Neuronal stem cell (in vitro differentiated cells): ENCODE data around the gene INSYN1.

ENCODE experiments used
- DNase-seq: peaks from one replicate; pipeline ENCODE4 v3.0.0-alpha.2; 2013; ENCODE audit warnings: low spot score
- H2AFZ ChIP-seq: one replicate; pipeline ENCODE4 v1.6.1; 2013; ENCODE audit warnings: mild to moderate bottlenecking, low read length, inconsistent platforms
- H2AK5ac ChIP-seq: 2 replicates; pipeline ENCODE4 v1.6.1; 2013; ENCODE audit warnings: low read depth, mild to moderate bottlenecking, inconsistent platforms, low read length, moderate library complexity, mixed read lengths
- H2BK120ac ChIP-seq: 2 replicates; pipeline ENCODE4 v1.6.1; 2013; ENCODE audit warnings: low read depth, mild to moderate bottlenecking, inconsistent platforms, low read length, moderate library complexity, mixed read lengths
- H2BK12ac ChIP-seq: one replicate; pipeline ENCODE4 v1.6.1; 2013; ENCODE audit warnings: low read length, inconsistent platforms
- H2BK15ac ChIP-seq: 2 replicates; pipeline ENCODE4 v1.6.1; 2013; ENCODE audit warnings: mild to moderate bottlenecking, low read length, inconsistent platforms, mixed read lengths
- H2BK5ac ChIP-seq: one replicate; pipeline ENCODE4 v1.6.1; 2013; ENCODE audit warnings: inconsistent platforms, mild to moderate bottlenecking, low read length, moderate library complexity
- H3K14ac ChIP-seq: one replicate; pipeline ENCODE4 v1.6.1; 2013; ENCODE audit warnings: low read length, inconsistent platforms
- H3K18ac ChIP-seq: 2 replicates; pipeline ENCODE4 v1.6.1; 2013; ENCODE audit warnings: low read length, inconsistent platforms
- H3K23ac ChIP-seq: 2 replicates; pipeline ENCODE4 v1.6.1; 2013; ENCODE audit warnings: low read depth, mild to moderate bottlenecking, mixed read lengths, low read length, inconsistent platforms; ENCODE audit not compliant: poor library complexity
- H3K27ac ChIP-seq: replicated peaks from 3 replicates; pipeline ENCODE4 v1.5.1; 2013; ENCODE audit warnings: low read length, inconsistent platforms
- H3K27me3 ChIP-seq, 3 experiments: 2 replicates each; pipeline ENCODE4 v1.6.1; 2013; ENCODE audit warnings: low read length in 3 of 3, mild to moderate bottlenecking in 2 of 3, inconsistent platforms in 1 of 3, low read depth in 1 of 3, mixed read lengths in 1 of 3, moderate library complexity in 1 of 3; ENCODE audit not compliant: control insufficient read depth in 3 of 3, insufficient read depth in 3 of 3
- H3K36me3 ChIP-seq, 2 donors: replicated peaks in 1 of 2; 2 replicates each; pipeline ENCODE4 v1.6.1; 2013; ENCODE audit warnings: low read length in 2 of 2; ENCODE audit not compliant: control insufficient read depth in 2 of 2, insufficient read depth in 2 of 2
- H3K4ac ChIP-seq: 2 replicates; pipeline ENCODE4 v1.6.1; 2013; ENCODE audit warnings: inconsistent platforms, mild to moderate bottlenecking, low read length, moderate library complexity
- H3K4me1 ChIP-seq, 2 donors: 1 replicate in 1 of 2; 2 replicates in 1 of 2; pipeline ENCODE4 v1.6.1; 2013; ENCODE audit warnings: low read length in 2 of 2, low read depth in 1 of 2; ENCODE audit not compliant: control insufficient read depth in 2 of 2, insufficient read depth in 1 of 2
- H3K4me2 ChIP-seq: one replicate; pipeline ENCODE4 v1.6.1; 2013; ENCODE audit warnings: mild to moderate bottlenecking, low read length, inconsistent platforms; ENCODE audit not compliant: insufficient read depth, poor library complexity, severe bottlenecking
- H3K4me3 ChIP-seq, 2 donors: 2 replicates each; pipeline ENCODE4 v1.5.1; 2013; ENCODE audit warnings: low read length in 2 of 2, mild to moderate bottlenecking in 2 of 2, inconsistent platforms in 1 of 2, moderate library complexity in 1 of 2
- H3K79me1 ChIP-seq: one replicate; pipeline ENCODE4 v1.6.1; 2013; ENCODE audit warnings: low read depth, mild to moderate bottlenecking, inconsistent platforms, low read length, moderate library complexity
- H3K9ac ChIP-seq: one replicate; pipeline ENCODE4 v1.6.1; 2013; ENCODE audit warnings: mild to moderate bottlenecking, low read depth, low read length, inconsistent platforms; ENCODE audit not compliant: poor library complexity
- H3K9me3 ChIP-seq, 2 donors: replicated peaks in 1 of 2; 2 replicates each; pipeline versions ENCODE3 to v1.6.1; 2013; ENCODE audit warnings: low read length in 2 of 2, mild to moderate bottlenecking in 2 of 2, inconsistent platforms in 1 of 2, low read depth in 1 of 2, mixed read lengths in 1 of 2, moderate library complexity in 1 of 2; ENCODE audit not compliant: control insufficient read depth in 2 of 2, insufficient read depth in 1 of 2
- H4K8ac ChIP-seq: one replicate; pipeline ENCODE4 v1.6.1; 2013; ENCODE audit warnings: low read depth, mild to moderate bottlenecking, inconsistent platforms, low read length, moderate library complexity
- H4K91ac ChIP-seq: one replicate; pipeline ENCODE4 v1.6.1; 2013; ENCODE audit warnings: low read length, low read depth, mild to moderate bottlenecking, inconsistent platforms; ENCODE audit not compliant: poor library complexity
- WGBS, 2 donors: extraction: QIAGEN DNeasy Blood & Tissue Kit; methylation state at CpG; one replicate each; pipeline ENCODE4 v1.1.7; 2013; ENCODE audit warnings: missing lambda C conversion rate in 2 of 2, mixed read lengths in 1 of 2; ENCODE audit not compliant: insufficient read length in 2 of 2, insufficient replicate concordance in 1 of 2; ENCODE audit errors: extremely low coverage in 2 of 2; 5-methylcytosine and 5-hydroxymethylcytosine counted together

Gene INSYN1

DNA sequence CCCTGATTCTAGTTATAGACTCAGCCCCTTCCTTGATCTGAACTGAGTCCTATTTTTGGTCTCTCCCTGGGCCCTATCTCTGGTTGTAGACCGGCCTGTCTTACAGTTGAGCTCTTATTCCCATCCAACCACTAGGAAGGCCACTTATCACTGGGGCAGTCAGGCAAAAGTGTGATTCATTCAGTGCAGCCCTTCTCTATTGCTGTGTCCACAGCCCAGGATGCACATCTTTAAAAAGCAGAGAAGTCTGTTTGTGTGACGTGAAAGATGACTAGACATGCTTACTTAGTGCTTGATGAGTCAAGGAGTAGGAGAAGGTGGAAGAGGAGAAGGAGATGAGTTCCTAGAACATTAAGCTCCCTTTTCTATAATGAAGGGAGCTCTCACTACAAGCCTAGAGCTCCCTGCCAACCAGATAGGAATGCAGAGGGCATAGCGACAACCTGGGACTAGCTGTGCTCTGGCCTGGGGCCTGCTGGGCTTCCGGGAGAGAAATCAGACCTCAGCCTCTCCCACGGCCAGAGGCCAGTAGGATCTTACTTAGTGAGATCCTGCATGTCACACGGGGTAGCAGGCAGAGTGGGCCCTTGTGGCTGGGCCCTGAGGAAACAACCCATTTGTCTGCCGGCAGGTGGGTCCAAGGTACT lies 25.7 kb downstream of the INSYN1 start:
- H3K27ac ChIP-seq: no peak overlapping the region
- no peak overlapping the region for H3K4me3 ChIP-seq
- peaks cover 5 to 14% of the 10 kb centered on the region in 2 donors for H3K4me1 ChIP-seq
- H3K27me3 ChIP-seq: no peaks in the 10 kb centered on the region
- H3K23ac ChIP-seq: no peak overlapping the region
- H2BK12ac ChIP-seq: no peak overlapping the region
- no peak overlapping the region for H3K14ac ChIP-seq
- H3K9me3 ChIP-seq: peaks cover 0 to 5% of the 10 kb centered on the region in 2 donors
- H3K9ac ChIP-seq: no peak overlapping the region
- no peak for DNase-seq
- no peak overlapping the region for H3K4me2 ChIP-seq
- H2AK5ac ChIP-seq: no peak overlapping the region
- H2BK5ac ChIP-seq: no peak overlapping the region
- no peak overlapping the region for H2BK120ac ChIP-seq
- no peak overlapping the region for H4K91ac ChIP-seq
- H4K8ac ChIP-seq: no peak overlapping the region
- no peak overlapping the region for H3K4ac ChIP-seq
- no CpG with 5 or more reads among the region's 7 CpGs for WGBS, 2 donors
- peak overlapping the region; percentile 58 for H3K18ac ChIP-seq
- no peak overlapping the region for H2BK15ac ChIP-seq
- H3K79me1 ChIP-seq: no peaks in the 10 kb centered on the region
- H3K36me3 ChIP-seq: no peaks in the 10 kb centered on the region
- no peak overlapping the region for H2AFZ ChIP-seq

DNA sequence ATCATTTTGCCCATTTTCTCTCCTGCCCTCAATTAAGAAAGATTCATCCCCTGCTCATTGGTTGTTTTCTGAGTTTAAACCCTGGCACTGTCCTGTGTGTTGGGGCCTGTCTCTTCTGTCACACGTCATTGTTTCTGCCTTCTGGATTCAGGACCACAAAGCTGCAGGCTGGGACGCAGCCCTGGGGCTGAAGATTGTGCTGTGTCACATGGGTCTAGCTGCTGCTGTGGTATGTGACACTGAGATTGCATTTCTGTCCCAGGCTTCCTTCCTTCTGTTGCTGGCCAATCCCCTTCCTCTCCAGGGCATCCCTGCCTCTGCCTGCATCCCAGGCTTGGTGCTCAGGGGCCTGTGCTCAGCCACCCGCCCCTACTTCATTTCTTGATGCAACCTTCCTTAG lies 28.9 kb downstream of the INSYN1 start:
- Histone ChIP-seq H3K79me1 (no peaks in the 10 kb centered on the region), H2AFZ (peak overlapping the region; percentile 65), H3K4me3 (no peak overlapping the region), H3K36me3 (no peaks in the 10 kb centered on the region), H3K4me1 (peaks cover 5 to 14% of the 10 kb centered on the region in 2 donors), H2BK15ac (no peak overlapping the region), H3K9ac (no peak overlapping the region), H2BK5ac (no peak overlapping the region), H4K8ac (no peak overlapping the region), H3K9me3 (no peaks in the 10 kb centered on the region), H3K23ac (peak overlapping the region; percentile 18), H3K14ac (no peak overlapping the region), H3K27ac (no peak overlapping the region), H2BK120ac (no peak overlapping the region), H3K27me3 (no peaks in the 10 kb centered on the region), H3K4ac (no peak overlapping the region), H3K18ac (no peak overlapping the region), H2AK5ac (no peak overlapping the region), H2BK12ac (no peak overlapping the region), H3K4me2 (no peak overlapping the region), H4K91ac (no peak overlapping the region)
- DNase-seq: no peak
- no CpG with 5 or more reads among the region's 3 CpGs for WGBS, 2 donors

DNA sequence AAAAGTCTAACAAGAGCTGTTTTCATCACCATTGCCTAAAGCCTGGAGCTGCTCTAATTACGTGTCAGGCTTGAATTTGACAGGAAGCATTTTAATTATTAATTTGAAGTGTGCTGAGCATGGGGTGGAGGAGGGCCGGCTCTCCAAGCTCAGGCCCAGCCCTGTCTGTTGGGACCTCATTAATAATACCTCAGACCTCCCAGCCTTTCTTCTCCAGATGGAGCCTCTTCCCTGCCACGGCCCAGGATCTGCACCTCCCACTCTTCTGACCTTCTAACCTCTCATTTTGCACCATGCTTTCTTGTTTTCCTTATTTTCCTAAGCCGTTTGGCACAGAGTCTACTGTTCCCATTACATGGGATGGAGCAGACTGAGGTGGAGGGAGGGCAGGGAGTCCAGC lies 30.0 kb downstream of the INSYN1 start:
- no peak overlapping the region for H3K4ac ChIP-seq
- no peak overlapping the region for H2BK15ac ChIP-seq
- WGBS, 2 donors: no CpG with 5 or more reads among the region's 4 CpGs
- no peaks in the 10 kb centered on the region for H3K27me3 ChIP-seq
- no peak overlapping the region for H3K14ac ChIP-seq
- H3K27ac ChIP-seq: no peak overlapping the region
- H2AFZ ChIP-seq: no peak overlapping the region
- peaks cover 5 to 14% of the 10 kb centered on the region in 2 donors for H3K4me1 ChIP-seq
- H2BK5ac ChIP-seq: no peak overlapping the region
- no peak overlapping the region for H2AK5ac ChIP-seq
- H4K91ac ChIP-seq: no peak overlapping the region
- peak overlapping the region; percentile 9 for H3K9ac ChIP-seq
- no peaks in the 10 kb centered on the region for H3K36me3 ChIP-seq
- H4K8ac ChIP-seq: no peak overlapping the region
- H3K79me1 ChIP-seq: no peaks in the 10 kb centered on the region
- no peak overlapping the region for H2BK12ac ChIP-seq
- no peak overlapping the region for H3K4me2 ChIP-seq
- no peak overlapping the region for H2BK120ac ChIP-seq
- H3K4me3 ChIP-seq: no peak overlapping the region
- H3K9me3 ChIP-seq: no peaks in the 10 kb centered on the region
- no peak for DNase-seq
- H3K23ac ChIP-seq: no peak overlapping the region
- no peak overlapping the region for H3K18ac ChIP-seq

DNA sequence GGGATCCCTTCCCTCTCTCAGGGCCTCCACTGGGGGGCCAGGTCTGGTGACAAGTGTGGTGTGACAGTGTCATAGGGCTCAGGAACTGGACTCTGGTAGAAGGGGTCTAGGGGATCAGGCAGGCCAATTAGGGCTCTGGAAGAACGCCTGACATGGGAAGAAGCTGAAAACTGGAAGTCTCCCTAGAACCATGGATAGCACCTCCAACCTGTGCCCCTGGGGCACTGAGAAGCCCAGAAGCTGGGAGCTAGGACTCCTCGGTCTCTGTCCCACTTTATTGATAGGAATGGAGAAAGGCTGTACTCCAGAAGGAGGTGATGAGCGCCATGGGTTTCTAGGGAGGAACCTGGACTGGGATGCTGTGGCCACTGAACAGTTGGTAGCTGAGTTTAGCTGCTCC lies 30.7 kb downstream of the INSYN1 start:
- no peak overlapping the region for H3K4me3 ChIP-seq
- H4K8ac ChIP-seq: no peak overlapping the region
- H3K9me3 ChIP-seq: no peaks in the 10 kb centered on the region
- no peak for DNase-seq
- no peak overlapping the region for H2BK15ac ChIP-seq
- no CpG with 5 or more reads among the region's 3 CpGs for WGBS, 2 donors
- no peak overlapping the region for H3K4ac ChIP-seq
- H3K4me2 ChIP-seq: no peak overlapping the region
- H3K36me3 ChIP-seq: no peaks in the 10 kb centered on the region
- no peak overlapping the region for H3K14ac ChIP-seq
- no peak overlapping the region for H2AK5ac ChIP-seq
- no peak overlapping the region for H3K23ac ChIP-seq
- H3K9ac ChIP-seq: no peak overlapping the region
- H3K27ac ChIP-seq: no peak overlapping the region
- H4K91ac ChIP-seq: no peak overlapping the region
- H2AFZ ChIP-seq: no peak overlapping the region
- peaks cover 5 to 14% of the 10 kb centered on the region in 2 donors for H3K4me1 ChIP-seq
- H2BK120ac ChIP-seq: no peak overlapping the region
- no peak overlapping the region for H2BK12ac ChIP-seq
- H3K79me1 ChIP-seq: no peaks in the 10 kb centered on the region
- H3K27me3 ChIP-seq: no peaks in the 10 kb centered on the region
- no peak overlapping the region for H2BK5ac ChIP-seq
- no peak overlapping the region for H3K18ac ChIP-seq
